GM18868 (cell line): ENCODE results near the gene PLCL2.
"Not testable (repeated sequence)": the region's sequence is repeated elsewhere in the genome, so short reads cannot be mapped to it uniquely, and the experiment has no call there.

Source experiments
- ATAC-seq: cut with Tn5 transposase; IDR thresholded peaks from one replicate; pipeline ENCODE4 v1.9.1; 2021; ENCODE audit warnings: mild to moderate bottlenecking, moderate library complexity; ENCODE audit not compliant: unreplicated experiment

The PLCL2 gene

DNA sequence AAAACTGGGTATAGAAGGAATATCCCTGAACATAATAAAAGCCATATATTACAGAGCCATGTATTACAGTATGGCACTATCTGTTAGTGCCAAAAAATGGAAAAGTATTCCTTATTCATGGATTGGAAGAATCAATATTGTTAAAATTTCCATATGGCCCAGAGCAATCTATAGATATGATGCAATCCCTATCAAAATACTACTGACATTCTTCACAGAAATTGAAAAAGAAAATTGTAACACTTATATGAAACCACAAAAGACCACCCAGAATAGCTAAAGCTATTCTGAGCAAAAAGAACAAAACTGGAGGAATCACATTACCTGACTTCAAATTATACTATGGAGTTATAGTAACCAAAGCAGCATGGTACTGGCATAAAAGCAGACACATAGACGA, 218.8 kb downstream of the PLCL2 start:
- ATAC-seq, result no peak

DNA sequence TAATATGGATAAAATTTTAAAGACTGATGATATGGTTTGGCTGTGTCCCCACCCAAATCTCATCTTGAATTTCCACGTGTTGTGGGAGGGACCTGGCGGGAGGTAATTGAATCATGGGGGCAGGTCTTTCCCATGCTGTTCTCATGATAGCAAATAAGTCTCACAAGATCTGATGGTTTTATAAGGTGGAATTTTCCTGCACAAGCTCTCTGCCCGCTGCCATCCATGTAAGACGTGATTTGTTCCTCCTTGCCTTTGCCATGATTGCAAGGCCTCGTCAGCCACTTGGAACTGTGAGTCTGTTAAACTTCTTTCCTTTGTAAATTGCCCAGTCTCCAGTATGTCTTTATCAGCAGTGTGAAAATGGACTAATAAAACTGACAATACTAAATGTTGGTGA, 222.0 kb downstream of the PLCL2 start:
- not testable (repeated sequence) for ATAC-seq

DNA sequence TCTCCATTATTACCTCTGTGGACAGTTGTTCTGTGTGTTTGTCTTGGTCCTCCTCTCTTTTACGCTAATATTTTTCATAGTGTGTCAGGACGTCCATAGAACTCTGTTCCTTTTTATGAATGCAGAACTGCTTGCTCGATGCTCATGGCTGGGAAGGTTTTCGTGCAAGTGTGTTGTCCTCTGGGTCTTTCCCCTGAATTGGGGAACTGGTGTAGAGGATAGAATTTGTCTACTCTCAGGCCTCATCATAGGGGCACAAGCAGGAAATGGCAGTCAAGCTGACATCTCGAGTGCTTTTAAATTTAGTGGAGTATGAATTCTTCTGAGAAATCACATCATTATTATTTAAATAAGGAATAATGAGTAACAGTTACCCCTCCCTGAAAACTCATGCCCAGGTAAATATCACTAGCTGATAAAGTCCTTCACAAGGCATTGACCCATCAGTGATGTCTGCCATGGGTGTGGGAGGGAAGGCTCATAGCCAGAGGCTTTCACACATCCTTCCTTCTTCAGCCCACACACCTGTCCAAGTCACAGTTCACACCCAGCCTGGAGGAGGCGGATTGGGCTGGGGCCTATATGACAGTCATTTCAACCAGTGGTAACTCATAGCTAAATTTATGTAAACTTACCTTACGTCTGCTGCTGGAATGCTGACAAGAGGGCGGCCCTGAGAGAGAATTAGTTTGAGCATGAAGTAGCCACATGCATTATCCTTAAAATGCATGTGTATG, 226.1 kb downstream of the PLCL2 start:
- peak; percentile 89 for ATAC-seq

DNA sequence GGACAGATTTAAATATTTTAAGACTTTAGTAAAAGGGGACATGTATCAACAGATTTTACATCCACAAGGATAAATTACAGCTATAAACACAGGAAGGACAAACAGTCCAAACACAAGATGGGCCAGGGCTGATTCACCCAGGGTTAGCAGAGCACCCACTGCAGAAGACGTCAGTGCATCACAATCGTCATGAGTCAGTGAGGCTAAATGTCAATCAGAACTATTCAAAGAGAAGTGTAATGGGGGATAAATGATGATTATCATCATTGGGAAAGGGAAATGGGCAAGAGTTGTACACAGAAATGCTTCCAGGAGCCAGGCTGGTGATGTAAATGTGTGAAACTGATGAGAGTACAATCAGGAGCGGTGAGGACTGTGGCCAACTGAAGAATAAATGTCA, 226.8 kb downstream of the PLCL2 start:
- no peak for ATAC-seq

DNA sequence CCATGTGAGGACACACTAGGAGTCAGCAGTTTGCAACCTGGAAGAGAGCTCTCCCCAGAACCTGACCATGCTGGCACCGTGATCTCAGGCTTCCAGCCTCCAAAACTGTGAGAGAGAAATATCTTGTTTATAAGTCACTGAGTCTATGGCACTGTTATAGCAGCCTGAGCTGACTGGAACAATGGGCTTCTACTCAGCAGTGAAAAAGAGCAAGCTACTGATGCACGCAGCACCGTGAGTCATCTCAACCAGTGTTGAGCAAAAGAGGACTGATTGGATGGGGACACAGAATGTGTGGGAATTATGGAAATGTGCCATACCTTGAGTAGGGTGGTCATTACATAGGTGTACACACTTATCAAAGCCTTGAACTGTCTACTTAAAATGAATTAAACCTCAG, 230.4 kb downstream of the PLCL2 start:
- no peak for ATAC-seq

DNA sequence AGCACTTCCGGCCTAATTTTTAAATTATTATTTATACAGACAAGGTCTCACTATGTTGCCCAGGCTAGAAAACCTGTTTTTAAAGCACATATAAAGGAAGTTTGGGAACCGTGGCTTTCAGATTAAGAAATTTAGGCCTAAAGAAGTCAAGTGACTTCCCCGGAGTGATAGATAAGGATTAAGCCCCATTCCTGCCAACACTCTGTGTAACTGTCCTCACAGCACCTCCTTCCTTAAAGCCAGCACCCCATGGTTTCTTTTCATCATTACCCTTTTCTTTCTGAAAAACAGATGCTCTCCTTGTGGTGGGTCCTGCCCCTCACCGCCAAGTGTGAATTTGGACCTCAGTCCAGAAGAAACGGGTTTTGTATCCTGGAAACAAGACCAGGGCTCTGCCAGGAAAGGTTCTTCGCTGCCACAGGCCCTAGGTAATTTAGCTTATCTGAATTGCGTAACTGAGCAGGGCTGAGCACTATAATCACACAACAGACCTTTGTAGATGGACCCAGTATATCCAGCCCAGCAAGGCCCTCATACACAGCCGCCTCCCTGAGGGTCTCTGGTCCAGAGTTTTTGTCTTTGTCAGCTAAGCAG, 231.3 kb downstream of the PLCL2 start:
- no peak for ATAC-seq

DNA sequence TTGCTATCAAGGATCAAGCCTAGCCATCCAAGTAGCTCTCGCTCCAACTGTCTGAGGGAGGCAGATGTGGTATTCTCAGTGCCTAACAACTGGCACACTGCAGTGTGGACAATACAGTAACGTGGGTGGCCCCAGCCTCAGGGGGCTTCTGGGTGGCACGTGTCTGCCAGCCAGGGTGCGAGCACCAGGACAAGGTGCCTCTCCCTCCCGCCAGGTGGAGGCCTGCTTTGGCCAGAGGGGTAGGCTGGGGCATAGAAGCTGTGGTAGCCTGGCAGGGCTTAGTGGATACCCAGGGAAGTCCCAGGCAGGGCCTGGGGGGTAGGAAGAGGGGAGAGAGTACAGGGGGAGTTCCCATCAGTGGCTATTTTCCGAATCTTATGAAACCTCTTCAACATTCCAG, 234.0 kb downstream of the PLCL2 start:
- no peak for ATAC-seq

DNA sequence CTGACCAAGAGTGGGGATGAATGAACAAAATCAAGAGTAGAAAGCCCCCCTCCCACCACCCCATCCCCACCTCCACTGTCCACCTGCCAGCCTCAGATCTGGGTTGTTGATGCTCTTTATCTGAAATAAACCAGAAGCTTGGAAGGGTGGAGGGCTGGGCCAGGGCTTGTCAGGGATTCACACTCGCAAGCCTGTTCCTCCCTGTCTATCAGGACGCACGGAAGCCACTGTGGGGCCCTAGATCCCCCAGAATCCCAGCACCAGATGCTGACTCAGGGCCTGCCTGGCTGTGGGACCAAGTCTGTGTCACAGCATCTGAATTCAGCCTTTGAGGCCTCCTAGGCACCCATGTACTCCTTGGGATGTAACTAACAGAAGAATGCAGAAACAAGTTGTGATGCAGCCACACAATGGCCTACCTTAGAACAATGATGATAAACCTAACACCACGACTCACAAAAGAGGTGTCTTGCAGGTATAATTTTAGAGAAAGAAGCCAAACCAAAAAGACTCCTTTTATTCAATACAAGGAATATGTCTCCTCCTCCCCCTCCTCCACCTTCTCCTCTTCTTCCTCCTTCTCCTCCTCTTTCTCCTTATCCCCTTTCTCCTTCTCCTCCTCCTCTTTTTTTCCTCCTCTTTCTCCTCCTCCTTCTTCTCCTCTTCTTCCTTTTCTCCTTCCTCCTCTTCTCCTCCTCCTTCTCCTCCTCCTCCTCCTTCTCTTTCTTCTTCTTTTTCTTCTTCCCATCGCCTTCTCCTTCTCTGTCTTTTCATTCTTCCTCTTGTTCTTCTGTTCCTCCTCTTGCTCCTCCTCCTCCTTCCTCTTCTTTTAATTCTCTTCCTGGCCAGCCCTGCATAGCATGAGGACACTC, 234.7 kb downstream of the PLCL2 start:
- ATAC-seq, result no peak

DNA sequence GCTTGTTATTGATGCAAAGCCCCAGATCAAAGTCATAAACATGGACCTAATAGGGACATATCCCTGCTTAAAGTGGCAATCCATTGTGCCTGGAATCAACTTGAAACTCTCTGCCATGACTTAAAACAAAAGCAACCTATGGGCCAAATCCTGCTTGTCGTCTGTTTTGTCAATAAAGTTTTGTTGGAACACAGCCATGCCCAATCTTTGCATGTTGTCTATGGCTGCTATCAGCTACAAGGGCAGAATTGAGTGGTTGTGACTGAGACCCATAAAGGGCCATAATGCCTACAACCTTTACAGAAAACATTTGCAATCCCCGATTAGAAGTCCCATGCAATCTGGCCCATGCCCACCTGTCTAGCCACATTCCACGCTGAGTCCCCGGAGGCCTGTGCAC, 235.4 kb downstream of the PLCL2 start:
- ATAC-seq, result no peak

DNA sequence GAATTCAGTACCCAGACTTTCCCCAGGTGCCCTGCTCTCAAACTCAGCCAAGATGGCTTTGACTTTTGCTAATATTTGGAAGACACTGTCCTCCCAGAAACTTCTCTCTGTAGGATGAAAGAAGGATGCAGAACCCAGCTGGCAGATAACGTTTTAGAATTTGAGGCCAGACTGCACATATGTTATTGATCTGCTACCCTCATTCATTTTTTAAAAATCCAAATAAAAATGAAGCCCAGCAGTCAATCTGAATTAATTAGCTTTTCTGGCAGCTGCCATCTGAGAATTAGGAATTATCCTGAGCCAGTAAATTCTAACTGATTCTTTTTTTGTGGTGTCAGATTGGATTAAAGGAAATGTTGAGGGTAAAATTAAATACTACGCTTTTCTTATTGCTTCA, 236.6 kb downstream of the PLCL2 start:
- ATAC-seq, result no peak

DNA sequence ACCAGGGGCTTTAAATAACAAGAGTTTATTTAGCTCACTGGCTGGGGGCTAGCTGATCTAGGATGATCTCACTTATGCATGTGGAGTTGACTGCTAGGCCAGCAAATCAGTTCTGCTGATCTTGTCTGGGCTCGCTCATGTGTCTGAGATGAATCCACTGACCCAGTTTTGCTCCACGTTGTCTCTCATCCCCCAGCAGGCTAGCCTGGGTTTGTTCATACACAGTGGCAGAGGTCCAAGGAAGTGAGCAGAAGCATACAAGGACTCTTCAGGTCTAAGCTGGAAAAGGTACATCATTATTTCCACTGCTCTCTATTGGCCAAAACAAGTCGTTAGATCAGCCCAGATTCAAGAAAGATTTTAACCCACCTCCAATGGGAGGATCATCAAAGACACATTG, 238.0 kb downstream of the PLCL2 start:
- ATAC-seq, result no peak

DNA sequence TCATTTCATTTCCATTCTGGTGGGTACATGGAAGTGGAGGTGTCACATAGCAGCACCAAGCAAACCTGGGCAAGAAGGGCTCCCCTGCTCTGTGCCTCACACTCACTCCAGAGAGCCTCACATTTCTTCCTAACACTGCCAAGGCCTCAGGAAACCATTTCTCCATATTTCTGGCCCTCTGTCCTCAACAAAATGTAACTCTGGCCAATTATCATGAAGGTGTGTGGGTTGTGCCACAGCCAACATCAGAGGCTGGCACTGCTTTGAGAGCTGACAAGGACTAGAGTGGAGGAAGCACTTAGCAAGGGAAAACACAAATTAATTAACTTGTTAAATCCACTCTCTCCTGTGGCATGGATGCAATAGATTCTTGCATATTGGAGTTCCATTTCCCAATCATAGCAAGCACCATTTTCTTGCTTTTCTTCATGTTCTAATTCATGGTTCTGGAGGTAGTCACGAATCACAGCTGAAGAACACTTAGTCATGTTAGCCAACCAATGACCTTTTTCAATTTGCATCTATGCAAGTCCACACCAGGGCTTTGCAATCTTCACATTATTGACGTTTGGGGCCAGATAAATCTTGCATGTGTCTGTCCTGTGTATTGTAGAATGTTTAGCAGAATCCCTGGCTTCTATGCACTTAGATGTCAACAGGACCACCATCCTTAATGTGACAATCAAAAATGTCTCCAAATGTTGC, 241.1 kb downstream of the PLCL2 start:
- ATAC-seq, result no peak

DNA sequence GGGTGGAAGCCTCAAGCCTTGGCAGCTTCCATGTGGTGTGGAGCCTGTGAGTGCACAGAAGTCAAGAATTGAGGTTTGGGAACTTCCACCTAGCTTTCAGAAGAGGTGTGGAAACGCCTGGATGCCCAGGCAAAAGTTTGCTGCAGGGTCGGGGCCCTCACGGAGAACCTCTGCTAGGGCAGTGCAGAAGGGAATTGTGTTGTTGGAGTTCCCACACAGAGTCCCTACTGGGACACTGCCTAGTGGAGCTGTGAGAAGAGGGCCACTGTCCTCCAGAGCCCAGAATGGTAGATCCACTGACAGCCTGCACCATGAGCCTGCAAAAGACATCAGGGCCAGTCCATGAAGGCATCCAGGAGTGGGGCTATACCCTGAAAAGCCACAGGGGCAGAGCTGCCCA, 243.9 kb downstream of the PLCL2 start:
- not testable (repeated sequence) for ATAC-seq

DNA sequence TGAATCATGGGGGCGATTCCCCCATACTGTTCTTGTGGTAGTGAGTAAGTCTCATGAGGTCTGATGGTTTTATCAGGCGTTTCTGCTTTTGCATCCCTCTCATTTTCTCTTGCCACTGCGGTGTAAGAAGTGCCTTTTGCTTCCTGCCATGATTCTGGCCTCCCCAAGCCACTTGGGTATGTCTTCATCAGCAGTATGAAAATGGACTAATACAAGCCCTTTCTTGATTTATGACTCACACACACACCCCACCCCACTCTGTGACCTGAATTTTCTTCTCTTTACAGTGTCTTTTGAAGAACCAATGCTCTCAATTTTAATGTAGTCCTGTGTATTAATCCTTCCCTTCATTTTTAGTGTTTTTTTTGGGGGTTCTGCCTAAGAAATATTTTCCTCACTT, 244.8 kb downstream of the PLCL2 start:
- ATAC-seq, result no peak

DNA sequence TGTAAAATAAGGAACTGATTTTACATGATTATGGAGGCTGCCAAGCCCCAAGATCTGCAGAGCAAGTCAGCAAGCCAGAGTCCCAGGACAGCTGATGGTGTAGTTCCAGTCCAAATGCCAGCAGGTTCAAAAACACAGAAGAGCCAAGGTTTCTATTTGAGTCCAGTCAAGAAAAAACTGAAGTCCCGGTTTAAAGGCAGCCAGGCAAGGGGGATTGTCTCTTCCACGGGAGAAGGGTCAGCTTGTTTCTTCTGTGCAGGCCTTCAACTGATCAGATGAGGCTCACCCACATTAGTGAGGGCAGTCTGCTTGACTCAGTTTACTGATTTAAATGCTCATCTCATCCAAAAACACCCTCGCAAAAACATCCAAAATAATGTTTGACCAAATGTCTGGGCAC, 246.2 kb downstream of the PLCL2 start:
- no peak for ATAC-seq

DNA sequence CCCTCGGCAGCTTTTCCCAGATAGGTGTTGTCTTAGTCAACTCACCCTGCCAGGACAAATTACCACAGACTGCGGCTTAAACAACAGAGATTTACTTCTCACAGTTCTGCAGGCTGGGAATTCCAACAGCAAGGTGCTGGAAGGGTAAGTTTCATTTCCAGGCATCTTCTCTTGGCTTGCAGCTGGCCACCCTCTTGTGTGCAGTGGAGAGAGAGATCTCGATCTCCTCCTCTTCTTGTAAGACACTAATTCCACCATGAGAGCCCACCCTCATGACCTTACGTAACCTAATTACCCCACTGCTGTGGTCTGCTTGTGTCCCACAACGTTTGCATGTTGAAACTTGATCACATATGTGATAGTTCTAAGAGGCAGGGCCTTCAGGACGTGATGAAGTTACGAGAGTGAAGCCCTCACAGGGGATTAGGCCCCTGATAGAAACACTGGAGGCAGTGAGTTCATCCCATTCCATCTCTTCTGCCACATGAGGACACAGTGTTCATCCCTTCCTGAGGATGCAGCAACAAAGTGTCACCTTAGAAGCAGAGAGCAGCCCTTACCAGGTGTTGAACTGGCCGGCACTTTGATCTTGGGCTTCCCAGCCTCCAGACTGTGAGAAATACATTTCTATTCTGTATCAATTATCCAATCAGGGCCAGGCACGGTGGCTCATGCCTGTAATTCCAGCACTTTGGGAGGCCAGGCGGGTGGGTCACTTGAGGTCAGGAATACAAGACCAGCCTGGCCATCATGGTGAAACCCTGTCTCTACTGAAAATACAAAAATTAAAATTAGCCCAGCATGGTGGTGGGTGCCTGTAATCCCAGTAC, 247.7 kb downstream of the PLCL2 start:
- no peak for ATAC-seq

DNA sequence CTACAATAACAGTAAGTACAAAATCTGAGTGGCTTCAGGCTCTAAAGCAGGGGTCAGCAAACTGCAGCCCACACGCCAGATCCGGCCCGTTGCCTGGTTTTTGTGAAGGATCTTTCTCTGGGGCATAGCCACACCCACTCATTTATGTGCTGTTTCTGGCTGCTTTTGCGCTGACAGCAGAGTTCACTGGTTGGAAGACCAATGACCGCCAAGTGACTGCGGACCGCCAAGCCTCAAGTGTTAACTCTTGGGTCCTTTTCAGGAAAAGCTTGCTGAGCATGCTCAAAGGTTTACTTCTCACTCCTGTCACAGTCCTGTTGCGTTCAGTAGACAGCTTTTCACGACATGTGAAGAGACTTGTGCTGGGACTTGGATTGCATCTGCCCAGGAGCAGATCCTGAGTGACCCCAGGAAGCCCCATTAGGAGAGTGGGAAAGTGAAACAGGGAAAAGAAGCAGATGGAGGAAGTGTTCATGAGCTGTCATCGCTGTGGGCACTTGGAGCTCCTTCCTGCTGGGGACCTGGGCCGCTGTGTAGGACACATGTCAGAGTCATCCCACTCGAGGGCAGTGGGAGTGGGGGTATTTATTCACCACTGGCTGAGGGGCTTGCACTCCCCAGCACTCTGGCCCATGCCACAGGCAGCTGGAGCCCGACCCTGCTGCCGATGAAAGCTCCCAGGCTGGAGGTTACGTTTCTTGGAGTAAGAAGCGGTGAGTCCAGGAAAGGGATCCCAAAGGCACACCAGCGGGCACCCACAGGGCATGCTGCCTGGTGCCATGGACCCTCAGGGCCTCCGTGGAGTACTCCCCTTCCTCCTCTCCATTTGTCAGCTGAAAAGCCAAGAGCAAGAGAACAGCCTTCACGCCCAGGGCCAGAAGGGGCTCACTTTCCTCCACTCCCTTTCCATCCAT, 249.1 kb downstream of the PLCL2 start:
- no peak for ATAC-seq

DNA sequence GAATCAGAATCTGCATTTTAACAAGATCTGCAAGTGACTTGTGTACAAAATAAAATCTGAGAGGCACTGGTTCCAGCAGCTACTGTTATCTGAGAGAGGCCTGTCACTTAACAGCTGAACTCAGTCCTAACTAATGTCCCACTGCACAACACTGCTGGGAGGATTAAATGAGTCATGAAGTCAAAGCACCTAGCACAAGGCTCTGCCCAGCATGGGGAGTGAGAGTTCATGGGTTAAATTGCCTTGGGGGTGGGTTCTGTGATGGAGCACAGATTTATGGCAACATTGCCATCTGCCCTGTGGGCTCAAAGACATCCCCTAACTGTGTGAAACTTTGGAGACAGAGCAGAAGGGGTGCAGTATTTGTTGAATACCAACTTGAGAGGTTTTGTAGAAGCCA, 250.9 kb downstream of the PLCL2 start:
- peak; percentile 41 for ATAC-seq

DNA sequence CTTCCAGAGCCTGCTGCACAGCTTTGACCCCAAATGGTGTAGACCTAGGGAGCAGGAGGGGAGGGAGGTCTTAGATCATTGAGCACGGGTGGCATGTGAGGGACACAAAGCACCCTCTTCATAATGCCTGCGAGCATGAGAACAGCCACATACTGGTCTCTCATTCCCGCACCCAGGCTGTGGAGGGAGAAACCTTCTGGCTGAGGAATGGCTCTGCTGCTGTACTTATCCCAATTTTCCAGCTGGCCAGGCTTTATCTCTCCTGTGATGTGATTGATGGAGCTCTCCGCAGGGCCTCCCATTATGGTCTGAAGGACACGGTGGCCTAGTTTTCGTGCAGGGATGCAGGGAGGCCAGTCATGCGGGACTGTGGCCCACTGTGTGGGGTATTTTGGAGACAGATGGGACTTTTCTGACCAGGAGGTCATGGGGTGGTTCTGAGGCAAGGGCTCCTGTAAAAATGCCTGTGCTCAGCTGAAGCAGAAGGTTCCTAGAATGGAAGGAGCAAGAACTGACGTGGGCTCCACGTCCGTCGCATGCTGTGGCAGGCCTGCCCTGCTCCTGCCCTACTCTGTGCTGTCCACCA, 251.5 kb downstream of the PLCL2 start:
- ATAC-seq, result no peak
